WTC11 (cell line): ENCODE results near the gene PPM1L.

Experiments used
- CTCF ChIP-seq: fragments of 200-600 bp; IDR thresholded peaks from 2 replicates; pipeline ENCODE4 v1.8.0; 2022; ENCODE audit warnings: antibody characterized with exemption
- GABPB1 ChIP-seq: sonication (generic); formaldehyde crosslinking; IDR thresholded peaks from 2 replicates; pipeline ENCODE4 v1.8.1; 2023; ENCODE audit warnings: mild to moderate bottlenecking, missing genetic modification reagents
- IRF2 ChIP-seq: sonication (generic); formaldehyde crosslinking; IDR thresholded peaks from 2 replicates; pipeline ENCODE4 v1.8.0; 2022; ENCODE audit warnings: low read depth, missing genetic modification reagents, borderline replicate concordance
- KAT7 ChIP-seq: sonication (generic); formaldehyde crosslinking; IDR thresholded peaks from 2 replicates; pipeline ENCODE4 v1.8.1; 2023; ENCODE audit warnings: missing genetic modification reagents, mild to moderate bottlenecking, borderline replicate concordance
- MAX ChIP-seq: sonication (generic); formaldehyde crosslinking; IDR thresholded peaks from 2 replicates; pipeline ENCODE4 v1.8.0; 2022; ENCODE audit warnings: mild to moderate bottlenecking, missing genetic modification reagents
- NFYB ChIP-seq: sonication (generic); formaldehyde crosslinking; conservative IDR thresholded peaks from 2 replicates; pipeline ENCODE4 v1.8.0; 2022; ENCODE audit warnings: low read depth, missing genetic modification reagents
- NR2C2 ChIP-seq: sonication (generic); formaldehyde crosslinking; IDR thresholded peaks from 2 replicates; pipeline ENCODE4 v1.8.0; 2022; ENCODE audit warnings: mild to moderate bottlenecking, missing genetic modification reagents
- PRRX2 ChIP-seq: fragments of 250-450 bp; sonication (Bioruptor Pico); IDR thresholded peaks from 2 replicates; pipeline ENCODE4 v1.8.0; 2021; ENCODE audit warnings: mild to moderate bottlenecking
- ZNF396 ChIP-seq: fragments of 250-450 bp; sonication (Bioruptor Pico); IDR thresholded peaks from 2 replicates; pipeline ENCODE4 v1.8.0; 2021; ENCODE audit warnings: mild to moderate bottlenecking, moderate library complexity, borderline replicate concordance

DNA sequence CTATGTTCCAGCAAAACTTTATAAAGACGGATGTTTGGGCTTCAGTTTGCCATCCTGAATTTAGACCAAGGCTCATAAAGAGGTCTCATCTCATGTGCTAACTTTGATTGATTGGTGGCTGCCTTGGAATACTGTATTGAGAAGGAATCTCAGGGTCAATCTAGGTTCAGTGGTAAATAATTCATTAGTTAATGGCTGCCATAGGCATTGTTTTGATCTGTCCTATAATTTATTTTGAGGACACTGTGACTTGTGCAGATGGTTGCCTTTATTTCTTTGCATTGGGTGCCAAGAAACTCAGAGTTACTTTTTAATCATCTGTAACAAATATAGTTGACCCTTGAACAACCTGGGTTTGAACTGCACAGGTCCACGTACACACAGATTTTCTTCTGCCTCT lies 189.3 kb downstream of the PPM1L start:
- TF ChIP-seq CTCF = no peak
- TF ChIP-seq ZNF396 (CRISPR knock-in tag) = no peak
- no peak for TF ChIP-seq NR2C2 (CRISPR knock-in tag)
- TF ChIP-seq MAX = no peak
- TF ChIP-seq IRF2 (CRISPR knock-in tag) = no peak
- no peak for TF ChIP-seq NFYB (CRISPR knock-in tag)
- no peak for TF ChIP-seq KAT7 (CRISPR knock-in tag)
- TF ChIP-seq PRRX2 = no peak
- TF ChIP-seq GABPB1 = no peak
